Esophagus squamous epithelium (tissue), 5 donors: ENCODE measurements around the gene TIAM2. TPM values are rescaled to one million over a fixed set of nuclear protein-coding genes. Genes with fewer than 3 reads are reported as not detected.

Experiments
- DNase-seq: peaks from one replicate; lab custom pipeline; 2025; lab: John Stamatoyannopoulos, UW
- H3K27ac ChIP-seq, 4 donors: fragments of 200-600 bp; sonication (generic); one replicate each; pipeline ENCODE4 v1.5.1; 2016 to 2019; ENCODE audit warnings: mild to moderate bottlenecking in 1 of 4
- H3K27me3 ChIP-seq, 4 donors: fragments of 200-600 bp; sonication (generic); 1 replicate in 3 of 4; 2 replicates in 1 of 4; pipeline versions ENCODE4 v1.5.1 to v1.6.0; 2017 to 2021; ENCODE audit warnings: antibody characterized with exemption in 1 of 4
- H3K36me3 ChIP-seq, 3 donors: fragments of 200-600 bp; sonication (generic); one replicate each; pipeline ENCODE4 v1.5.1; 2016 to 2019
- H3K4me1 ChIP-seq, 3 donors: fragments of 200-600 bp; sonication (generic); one replicate each; pipeline ENCODE4 v1.5.1; 2017 to 2019
- H3K4me3 ChIP-seq, 4 donors: fragments of 200-600 bp; sonication (generic); 1 replicate in 3 of 4; 2 replicates in 1 of 4; pipeline ENCODE4 v1.5.1; 2016 to 2019; ENCODE audit warnings: mild to moderate bottlenecking in 2 of 4, moderate library complexity in 1 of 4
- H3K9me3 ChIP-seq, 3 donors: fragments of 200-600 bp; sonication (generic); one replicate each; pipeline ENCODE4 v1.5.1; 2016 to 2019
- POLR2A ChIP-seq, 4 donors: fragments of 450-650 bp; IDR thresholded peaks; one replicate each; pipeline ENCODE4 v1.6.1; 2017; ENCODE audit warnings: antibody characterized with exemption in 4 of 4, mild to moderate bottlenecking in 4 of 4, moderate library complexity in 3 of 4
- WGBS, 2 donors: methylation state at CpG; one replicate each; pipeline ENCODE4 v1.1.5; 2018; 5-methylcytosine and 5-hydroxymethylcytosine counted together
- intact Hi-C: fragments of 100-400 bp; cut with DNase I; formaldehyde crosslinking; loops from one replicate; pipeline ENCODE4 v1.15.0; 2022
- total RNA-seq, 4 donors: library from RNA; depleted of rRNA; stranded (reverse); fragments of >200 nt; gene quantifications; one replicate each; pipeline ENCODE4 v1.1.0, GENCODE V29; 2016
- TF ChIP-seq, protein P1 (sequence below), 6 experiments: fragments of 450-650 bp in 4 of 6; fragments of 200-600 bp in 2 of 6; sonication (generic) in 2 of 6; IDR thresholded peaks; one replicate each; pipeline ENCODE4 v1.5.1; 2016 to 2019; ENCODE audit warnings: antibody characterized with exemption in 6 of 6, mild to moderate bottlenecking in 4 of 6, moderate library complexity in 4 of 6
- donor health status: DM: yes; HTN: yes; CAD: no.

TIAM2 gene
- total RNA-seq, 4 donors from 2014 or later, result 2.3 to 10.3 (median 5.6) TPM

DNA sequence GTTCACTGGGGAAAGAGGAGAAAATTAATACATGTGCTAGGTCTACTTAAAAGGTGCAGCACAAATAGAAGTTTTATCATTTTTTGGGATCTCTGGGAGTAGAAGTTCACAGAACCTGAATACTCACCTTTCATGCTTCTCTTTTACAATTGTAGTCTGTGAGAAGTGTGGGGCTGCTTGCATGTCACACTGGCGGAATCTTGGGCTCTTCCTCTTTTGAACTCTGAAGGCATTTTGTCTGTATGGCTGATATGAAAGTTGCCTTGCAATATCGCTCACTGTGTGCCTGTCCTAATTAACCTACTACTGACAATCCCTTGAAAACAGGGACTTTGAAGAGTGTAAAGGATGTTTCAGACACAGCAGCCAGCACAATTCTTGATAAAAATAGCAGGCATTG, 202.8 kb downstream of the TIAM2 start:
- Histone ChIP-seq H3K36me3 (no peaks in the 10 kb centered on the region), H3K9me3 (no peaks in the 10 kb centered on the region), H3K27ac (no peak overlapping the region), H3K4me3 (no peak overlapping the region), H3K4me1 (peaks cover 0 to 14% (median 4%) of the 10 kb centered on the region in 3 donors), H3K27me3 (no peaks in the 10 kb centered on the region)
- DNase-seq, result no peak
- intact Hi-C loops, result no loop called here
- 71 to 79% methylated on average over 2 of the region's 2 CpGs for WGBS, 2 donors
- TF ChIP-seq POLR2A (IDR thresholded peaks at IDR 0.05), result no peak
- TF ChIP-seq, protein P1, sequence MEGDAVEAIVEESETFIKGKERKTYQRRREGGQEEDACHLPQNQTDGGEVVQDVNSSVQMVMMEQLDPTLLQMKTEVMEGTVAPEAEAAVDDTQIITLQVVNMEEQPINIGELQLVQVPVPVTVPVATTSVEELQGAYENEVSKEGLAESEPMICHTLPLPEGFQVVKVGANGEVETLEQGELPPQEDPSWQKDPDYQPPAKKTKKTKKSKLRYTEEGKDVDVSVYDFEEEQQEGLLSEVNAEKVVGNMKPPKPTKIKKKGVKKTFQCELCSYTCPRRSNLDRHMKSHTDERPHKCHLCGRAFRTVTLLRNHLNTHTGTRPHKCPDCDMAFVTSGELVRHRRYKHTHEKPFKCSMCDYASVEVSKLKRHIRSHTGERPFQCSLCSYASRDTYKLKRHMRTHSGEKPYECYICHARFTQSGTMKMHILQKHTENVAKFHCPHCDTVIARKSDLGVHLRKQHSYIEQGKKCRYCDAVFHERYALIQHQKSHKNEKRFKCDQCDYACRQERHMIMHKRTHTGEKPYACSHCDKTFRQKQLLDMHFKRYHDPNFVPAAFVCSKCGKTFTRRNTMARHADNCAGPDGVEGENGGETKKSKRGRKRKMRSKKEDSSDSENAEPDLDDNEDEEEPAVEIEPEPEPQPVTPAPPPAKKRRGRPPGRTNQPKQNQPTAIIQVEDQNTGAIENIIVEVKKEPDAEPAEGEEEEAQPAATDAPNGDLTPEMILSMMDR (IDR thresholded peaks at IDR 0.05), result no peak

DNA sequence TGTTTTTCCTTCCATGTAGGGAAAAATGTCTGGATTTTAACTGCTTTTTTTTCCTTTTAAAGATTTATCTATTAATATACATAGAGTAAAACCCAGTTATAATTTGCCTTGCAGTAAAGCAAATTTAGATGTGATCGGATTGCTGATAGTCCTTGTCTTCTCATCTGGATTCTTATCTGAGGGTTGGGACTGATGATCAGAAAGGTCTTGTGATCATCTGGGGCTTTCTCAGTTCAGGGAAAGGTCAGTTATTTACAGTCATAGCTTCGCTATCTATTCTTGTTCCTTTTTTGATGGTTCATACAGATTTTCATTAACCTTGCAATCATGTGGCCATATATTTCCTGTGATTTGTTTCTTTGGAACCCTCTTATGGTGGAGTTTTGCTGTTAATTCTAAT, 204.9 kb downstream of the TIAM2 start:
- no peaks in the 10 kb centered on the region for H3K27me3 ChIP-seq
- no peaks in the 10 kb centered on the region for H3K9me3 ChIP-seq
- no peak overlapping the region for H3K27ac ChIP-seq
- TF ChIP-seq, protein P1 (IDR thresholded peaks at IDR 0.05), result no peak
- TF ChIP-seq POLR2A (IDR thresholded peaks at IDR 0.05), result no peak
- intact Hi-C loops, result no loop called here
- WGBS, 2 donors, result 68 to 73% methylated on average over 2 of the region's 2 CpGs
- no peak overlapping the region for H3K4me3 ChIP-seq
- peaks cover 0 to 14% (median 4%) of the 10 kb centered on the region in 3 donors for H3K4me1 ChIP-seq
- no peaks in the 10 kb centered on the region for H3K36me3 ChIP-seq
- DNase-seq, result no peak

DNA sequence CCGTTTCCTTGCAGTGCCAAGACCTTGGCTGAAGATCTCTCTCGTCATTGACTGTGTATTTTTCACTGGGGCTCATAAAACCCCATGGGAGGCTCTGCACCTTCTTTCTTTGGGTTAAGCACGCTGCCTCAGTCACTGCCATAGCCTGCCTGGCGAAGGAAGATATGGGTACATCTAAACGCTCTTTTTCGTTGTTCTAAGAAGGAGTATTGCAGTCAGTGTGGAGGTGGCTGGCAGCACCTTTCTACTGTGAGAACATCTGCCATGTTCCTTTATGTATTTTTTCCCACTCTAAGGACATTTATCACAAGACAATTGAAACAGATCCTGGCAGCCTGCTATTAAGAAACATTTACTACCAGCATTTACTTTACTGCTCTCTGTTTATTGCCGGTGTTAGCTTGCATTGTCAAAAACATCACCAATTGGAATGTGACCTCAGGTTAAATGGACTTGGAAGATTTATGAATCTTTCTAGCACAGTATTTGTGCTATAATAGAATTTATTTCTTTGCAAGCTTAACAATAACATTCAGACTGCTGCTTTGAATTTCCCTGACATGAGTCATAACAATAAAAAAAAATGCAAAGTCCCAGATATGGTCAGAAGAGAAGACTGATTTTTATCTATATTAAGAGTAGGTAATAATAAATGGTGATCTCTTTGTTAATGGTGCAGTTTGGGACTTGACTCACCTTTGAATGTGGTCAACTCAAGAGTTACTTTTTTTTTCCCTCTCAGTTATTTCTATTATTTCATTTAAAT, 206.5 kb downstream of the TIAM2 start:
- H3K4me1 ChIP-seq, result peaks cover 0 to 14% (median 4%) of the 10 kb centered on the region in 3 donors
- no peaks in the 10 kb centered on the region for H3K27me3 ChIP-seq
- peak overlapping the region in 1 of 4 donors; percentile 31 for H3K27ac ChIP-seq
- WGBS, 2 donors, result 43 to 52% methylated on average over 7 of the region's 7 CpGs
- H3K9me3 ChIP-seq, result no peaks in the 10 kb centered on the region
- intact Hi-C loops, result no loop called here
- TF ChIP-seq POLR2A (IDR thresholded peaks at IDR 0.05), result no peak
- TF ChIP-seq, protein P1 (IDR thresholded peaks at IDR 0.05), result no peak
- no peaks in the 10 kb centered on the region for H3K36me3 ChIP-seq
- DNase-seq, result no peak
- H3K4me3 ChIP-seq, result no peak overlapping the region

DNA sequence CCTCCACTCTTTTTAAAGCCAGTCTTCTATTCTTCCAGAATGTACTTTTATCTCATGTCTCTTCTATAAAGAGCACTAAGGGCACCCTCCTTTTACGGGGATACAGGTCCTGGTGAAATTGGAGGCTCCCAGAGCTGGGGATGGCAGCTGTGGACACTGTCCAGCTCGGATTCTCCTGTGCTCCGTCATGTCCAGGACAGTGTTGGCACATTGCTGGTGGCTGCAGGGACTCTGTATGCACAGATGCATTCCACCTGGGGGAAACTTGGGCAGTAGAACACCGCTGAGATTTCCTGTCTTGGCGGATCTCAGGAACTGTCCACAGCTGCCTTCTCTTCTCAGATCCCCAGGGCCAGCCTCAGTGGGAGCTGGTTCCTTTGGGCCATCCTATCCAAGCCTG, 212.1 kb downstream of the TIAM2 start:
- H3K4me3 ChIP-seq, result no peak overlapping the region
- no peaks in the 10 kb centered on the region for H3K36me3 ChIP-seq
- intact Hi-C loops, result no loop called here
- 60 to 70% methylated on average over 1 to 2 of the region's 5 CpGs for WGBS, 2 donors
- H3K27me3 ChIP-seq, result no peaks in the 10 kb centered on the region
- no peaks in the 10 kb centered on the region for H3K9me3 ChIP-seq
- TF ChIP-seq, protein P1 (IDR thresholded peaks at IDR 0.05), result no peak
- no peak for DNase-seq
- H3K27ac ChIP-seq, result no peak overlapping the region
- H3K4me1 ChIP-seq, result no peaks in the 10 kb centered on the region

DNA sequence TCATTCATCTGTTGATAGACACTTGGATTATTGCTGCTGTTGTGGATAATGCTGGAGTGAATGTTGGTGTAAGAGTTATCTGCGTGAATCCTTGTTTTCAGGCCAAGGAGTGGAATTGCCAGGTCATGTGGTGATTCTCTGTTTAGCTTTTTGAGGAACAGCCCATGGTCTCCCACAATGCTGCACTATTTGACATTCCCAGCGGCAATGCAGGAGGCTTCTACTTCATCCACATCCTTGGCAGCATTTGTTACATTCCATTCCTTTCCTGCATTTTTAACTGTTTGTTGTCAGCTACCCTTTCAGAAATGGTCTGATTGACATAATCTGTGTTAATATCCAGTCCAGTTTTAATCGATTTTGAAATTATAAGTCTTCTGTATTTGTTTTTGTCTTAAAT, 217.0 kb downstream of the TIAM2 start:
- H3K4me1 ChIP-seq, result peaks cover 0 to 26% (median 0%) of the 10 kb centered on the region in 3 donors
- WGBS, 2 donors, result 50 to 54% methylated on average over 3 of the region's 3 CpGs
- H3K9me3 ChIP-seq, result no peaks in the 10 kb centered on the region
- intact Hi-C loops, result no loop called here
- TF ChIP-seq, protein P1 (IDR thresholded peaks at IDR 0.05), result no peak
- TF ChIP-seq POLR2A (IDR thresholded peaks at IDR 0.05), result no peak
- no peak overlapping the region for H3K4me3 ChIP-seq
- H3K27me3 ChIP-seq, result no peaks in the 10 kb centered on the region
- DNase-seq, result no peak
- no peaks in the 10 kb centered on the region for H3K36me3 ChIP-seq
- no peak overlapping the region for H3K27ac ChIP-seq
